Measurements from ENCODE around the gene AP1M1.

Gene AP1M1

GRCh38 chr19:16259385-16260159 is 61.9 kb downstream of the AP1M1 start:
- no peak for TF ChIP-seq CTCF (IDR thresholded peaks at IDR 0.05; ENCODE audit: unreplicated experiment in 3 of 3)
- Mint-ChIP-seq H3K27me3 (ENCODE audit: low read depth) (peaks cover 6% of the 10 kb centered on the region), H3K36me3 (ENCODE audit: low read depth) (no peaks in the 10 kb centered on the region), H3K4me1 (peaks cover 22% of the 10 kb centered on the region), H3K9me3 (no peaks in the 10 kb centered on the region), H3K4me3 (no peak overlapping the region), H3K27ac (peak overlapping the region in 2 of 3 experiments; percentile 35 to 85)

- Mint-ChIP-seq H3K27me3 (ENCODE audit: low read depth) (peaks cover 11% of the 10 kb centered on the region), H3K4me1 (peaks cover 22% of the 10 kb centered on the region), H3K9me3 (peaks cover 3% of the 10 kb centered on the region), H3K27ac (no peak overlapping the region), H3K36me3 (ENCODE audit: low read depth) (no peaks in the 10 kb centered on the region), H3K4me3 (no peak overlapping the region)
- no peak for TF ChIP-seq CTCF (IDR thresholded peaks at IDR 0.05; ENCODE audit: unreplicated experiment in 3 of 3)
Observed at GRCh38 chr19:16260160-16260811, 62.6 kb downstream of the AP1M1 start.

GRCh38 chr19:16260812-16261161 is 63.1 kb downstream of the AP1M1 start:
- Mint-ChIP-seq H3K36me3 (ENCODE audit: low read depth) (no peaks in the 10 kb centered on the region), H3K4me1 (peaks cover 22% of the 10 kb centered on the region), H3K4me3 (no peak overlapping the region), H3K27ac (peak overlapping the region in 1 of 3 experiments; percentile 60), H3K27me3 (ENCODE audit: low read depth) (peaks cover 11% of the 10 kb centered on the region), H3K9me3 (peaks cover 3% of the 10 kb centered on the region)
- no peak for TF ChIP-seq CTCF (IDR thresholded peaks at IDR 0.05; ENCODE audit: unreplicated experiment in 3 of 3)

GRCh38 chr19:16261584-16262368 is 64.1 kb downstream of the AP1M1 start:
- peaks cover 17% of the 10 kb centered on the region for H3K27me3 Mint-ChIP-seq (ENCODE audit: low read depth)
- no peak for TF ChIP-seq CTCF (IDR thresholded peaks at IDR 0.05; ENCODE audit: unreplicated experiment in 3 of 3)

GRCh38 chr19:16262618-16263017 is 64.9 kb downstream of the AP1M1 start:
- TF ChIP-seq CTCF (IDR thresholded peaks at IDR 0.05; ENCODE audit: unreplicated experiment in 3 of 3) = no peak
- H3K9me3 Mint-ChIP-seq = peaks cover 3% of the 10 kb centered on the region
- H3K27me3 Mint-ChIP-seq (ENCODE audit: low read depth) = peaks cover 20% of the 10 kb centered on the region
- H3K4me1 Mint-ChIP-seq = peaks cover 22% of the 10 kb centered on the region
- H3K36me3 Mint-ChIP-seq (ENCODE audit: low read depth) = no peaks in the 10 kb centered on the region
- no peak overlapping the region for H3K27ac Mint-ChIP-seq
- H3K4me3 Mint-ChIP-seq = no peak overlapping the region

More at GRCh38 chr19:16261584-16262368, 64.1 kb downstream of the AP1M1 start:
- H3K27ac Mint-ChIP-seq = peak overlapping the region in 1 of 3 experiments; percentile 60
- peaks cover 22% of the 10 kb centered on the region for H3K4me1 Mint-ChIP-seq
- H3K9me3 Mint-ChIP-seq = peaks cover 3% of the 10 kb centered on the region
- H3K36me3 Mint-ChIP-seq (ENCODE audit: low read depth) = no peaks in the 10 kb centered on the region
- no peak overlapping the region for H3K4me3 Mint-ChIP-seq

Measured in nephron (organoid).